HepG2 (cell line): ENCODE results near the gene COL4A2. TPM values are rescaled to one million over a fixed set of nuclear protein-coding genes. Genes with fewer than 3 reads are reported as not detected.

Experiments
- ATAC-seq: fragments of 200-7000 bp; cut with Tn5 transposase; 3 replicates; pipeline ENCODE4 v1.9.1; 2020; ENCODE audit warnings: mild to moderate bottlenecking, moderate library complexity
- BruUV-seq: library from RNA; stranded (reverse); fragments of 400-500 nt; replicated peaks from 2 replicates; lab custom pipeline; 2021; lab: Mats Ljungman, UMichigan
- CTCF ChIA-PET: fragments of 300-600 bp; formaldehyde crosslinking; extraction: SDS; loops from one replicate; lab custom pipeline; 2021; ENCODE audit warnings: low total read pairs, inconsistent platforms, low intra/inter-chr PET ratio; lab: Yijun Ruan, JAX
- POLR2A ChIA-PET: fragments of 350-600 bp; sonication (Branson Sonifier 250); formaldehyde crosslinking; loops from one replicate; lab custom pipeline; 2020; ENCODE audit warnings: antibody characterized with exemption, inconsistent platforms; lab: Yijun Ruan, JAX
- DNase-seq: peaks from one replicate; pipeline ENCODE4 v3.0.0-alpha.2; 2015; ENCODE audit warnings: low spot score
- FAIRE-seq: peaks from 3 replicates; lab custom pipeline; 2011; peaks lifted over from hg19 to GRCh38; lab: Jason Lieb, UNC
- H2AFZ ChIP-seq: one replicate; pipeline ENCODE4 v1.6.1; 2011; ENCODE audit warnings: low read length, inconsistent platforms
- H3K27ac ChIP-seq: fragments of 300-600 bp; 3 replicates; pipeline ENCODE4 v1.8.0; 2011; ENCODE audit warnings: mixed run types, mild to moderate bottlenecking, mixed read lengths, low read length, inconsistent platforms; ENCODE audit not compliant: insufficient read depth; ENCODE audit errors: extremely low read length
- H3K27me3 ChIP-seq, 2 experiments: fragments of 200-600 bp in 1 of 2; 2 replicates in 1 of 2; 3 replicates in 1 of 2; pipeline versions ENCODE4 v1.6.0 to v1.8.0; 2011; ENCODE audit warnings: low read length in 2 of 2, mild to moderate bottlenecking in 2 of 2, moderate library complexity in 2 of 2, inconsistent platforms in 1 of 2; ENCODE audit not compliant: insufficient read depth in 2 of 2, control insufficient read depth in 1 of 2
- H3K36me3 ChIP-seq, 2 experiments: fragments of 200-600 bp in 1 of 2; replicated peaks in 1 of 2; 2 replicates in 1 of 2; 3 replicates in 1 of 2; pipeline versions ENCODE4 v1.5.1 to v1.8.0; 2011; ENCODE audit warnings: low read length in 2 of 2, inconsistent platforms in 1 of 2; ENCODE audit not compliant: insufficient read depth in 2 of 2, control insufficient read depth in 1 of 2
- H3K4me1 ChIP-seq: 2 replicates; pipeline ENCODE4 v1.5.1; 2012; ENCODE audit warnings: low read length, inconsistent platforms; ENCODE audit not compliant: insufficient read depth
- H3K4me2 ChIP-seq: 2 replicates; pipeline ENCODE4 v1.6.0; 2011; ENCODE audit warnings: low read depth, low read length, inconsistent platforms
- H3K4me3 ChIP-seq, 3 experiments: fragments of 200-600 bp in 1 of 3; sonication (generic), shearing (Covaris generic) in 1 of 3; replicated peaks in 1 of 3; 2 replicates each; pipeline ENCODE4 v1.5.1; 2011 to 2016; ENCODE audit warnings: low read length in 3 of 3, inconsistent platforms in 2 of 3, low read depth in 2 of 3, mild to moderate bottlenecking in 2 of 3, control low read depth in 1 of 3, mixed read lengths in 1 of 3; ENCODE audit not compliant: insufficient read depth in 1 of 3
- H3K79me2 ChIP-seq: one replicate; pipeline ENCODE4 v1.6.1; 2011; ENCODE audit warnings: low read length, inconsistent platforms; ENCODE audit not compliant: insufficient read depth
- H3K9ac ChIP-seq: 2 replicates; pipeline ENCODE4 v1.6.0; 2011; ENCODE audit warnings: mild to moderate bottlenecking, low read depth, low read length, inconsistent platforms; ENCODE audit not compliant: insufficient read depth
- H3K9me3 ChIP-seq: 2 replicates; pipeline ENCODE4 v1.5.1; 2012; ENCODE audit warnings: mild to moderate bottlenecking, low read length
- H4K20me1 ChIP-seq: 2 replicates; pipeline ENCODE4 v1.6.0; 2011; ENCODE audit warnings: inconsistent platforms, mild to moderate bottlenecking, low read length, moderate library complexity; ENCODE audit not compliant: insufficient read depth
- ATF4 ChIP-seq, 2 experiments: fragments of 450-650 bp in 1 of 2; sonication (generic) in 1 of 2; formaldehyde crosslinking; IDR thresholded peaks; 2 replicates each; pipeline versions ENCODE4 v1.5.0 to v1.8.0; 2020 to 2022; ENCODE audit warnings: mild to moderate bottlenecking in 1 of 2, missing genetic modification reagents in 1 of 2
- GATAD2A ChIP-seq: IDR thresholded peaks from 2 replicates; pipeline ENCODE4 v1.6.1; 2016
- MAFG ChIP-seq: sonication (generic); formaldehyde crosslinking; IDR thresholded peaks from 2 replicates; pipeline ENCODE4 v1.5.1; 2020; ENCODE audit warnings: mild to moderate bottlenecking, missing genetic modification reagents
- SSRP1 ChIP-seq: IDR thresholded peaks from 2 replicates; pipeline ENCODE4 v1.6.1; 2016; ENCODE audit warnings: control low read depth
- ZNF432 ChIP-seq: sonication (generic); formaldehyde crosslinking; IDR thresholded peaks from 2 replicates; pipeline ENCODE4 v1.5.0; 2020; ENCODE audit warnings: missing genetic modification reagents, mild to moderate bottlenecking, borderline replicate concordance
- ZNF713 ChIP-seq: sonication (generic); formaldehyde crosslinking; IDR thresholded peaks from 2 replicates; pipeline ENCODE4 v1.4.0; 2020; ENCODE audit warnings: mild to moderate bottlenecking, missing genetic modification reagents
- WGBS: methylation state at CpG from one replicate; pipeline ENCODE4 v1.1.6; 2017; ENCODE audit warnings: low lambda C conversion rate; 5-methylcytosine and 5-hydroxymethylcytosine counted together
- in situ Hi-C: cut with HindIII; loops from 2 replicates; pipeline ENCODE4 v1.10.0; 2017; ENCODE audit warnings: low pct_unique_long_range_greater_than_20kb; ENCODE audit not compliant: extremely low pct_ligation_motif_present
- intact Hi-C: fragments of 100-400 bp; cut with micrococcal nuclease; formaldehyde crosslinking; loops from one replicate; pipeline ENCODE4 v1.10.0; 2022; ENCODE audit not compliant: unreplicated experiment
- polyA plus RNA-seq, 8 experiments: library from polyadenylated mRNA; depleted of rRNA in 3 of 8; stranded (reverse) in 7 of 8; unstranded in 1 of 8; fragments of >200 nt; fragmentation: Illumina TruSeq in 4 of 8; extraction: Trizol in 4 of 8; gene quantifications; 2 replicates each; pipeline versions ENCODE4 v1.2.1 to v1.2.3, GENCODE V29; 2011 to 2016; ENCODE audit warnings: low read depth in 4 of 8, missing spikeins in 1 of 8, mixed read lengths in 1 of 8; ENCODE audit not compliant: insufficient read depth in 1 of 8
- total RNA-seq, 5 experiments: library from RNA; depleted of rRNA; stranded (reverse); fragments of >200 nt; fragmentation: Illumina TruSeq; extraction: Trizol; gene quantifications; 2 replicates each; pipeline ENCODE4 v1.2.3, GENCODE V29; 2016; ENCODE audit warnings: low read depth in 1 of 5
- TF ChIP-seq, protein P1 (sequence below): sonication (generic); formaldehyde crosslinking; IDR thresholded peaks from 2 replicates; pipeline ENCODE4 v1.4.0; 2020; ENCODE audit warnings: missing genetic modification reagents, mild to moderate bottlenecking, borderline replicate concordance
- TF ChIP-seq, protein P2 (sequence below), 2 experiments: sonication (generic) in 1 of 2; formaldehyde crosslinking in 1 of 2; IDR thresholded peaks; 2 replicates each; pipeline versions ENCODE4 v1.4.0 to v1.6.1; 2016 to 2020; ENCODE audit warnings: borderline replicate concordance in 1 of 2, low read depth in 1 of 2, mild to moderate bottlenecking in 1 of 2, missing genetic modification reagents in 1 of 2

COL4A2 gene
- total and polyA plus RNA-seq, 2 of the 13 experiments (the other 11 are each of a cell fraction or from before 2014, with no cell fraction given): 0.22 to 1.9 TPM

DNA sequence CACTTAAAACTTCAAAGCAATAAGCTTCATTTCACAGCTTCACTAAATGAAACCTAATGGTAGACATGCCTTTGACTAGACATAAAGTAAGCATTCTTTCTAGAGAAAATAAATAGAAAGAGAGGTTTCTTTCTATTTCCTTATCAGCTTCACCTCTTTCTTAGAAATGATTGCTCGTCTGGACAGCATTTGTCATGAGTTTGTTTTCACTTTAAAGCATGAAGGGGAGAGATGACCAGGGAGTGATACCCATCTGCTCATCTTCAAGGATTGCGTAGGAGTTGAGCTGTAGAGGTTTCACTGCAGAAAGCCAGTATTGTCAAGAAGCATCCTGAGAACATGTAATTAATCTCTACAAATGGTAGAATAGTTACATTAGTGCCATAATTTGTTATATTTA is 61.3 kb downstream of the COL4A2 start:
- ChIA-PET POLR2A (no interaction called here), CTCF (no interaction called here)
- no peaks in the 10 kb centered on the region for H3K79me2 ChIP-seq
- DNase-seq (no peak), FAIRE-seq (no peak), ATAC-seq (no peak)
- in situ Hi-C loops (no loop called here), intact Hi-C loops (no loop called here)
- no peak overlapping the region for H3K4me2 ChIP-seq
- peaks cover 2 to 48% of the 10 kb centered on the region in 2 experiments; a peak in 2 of 5 replicates for H3K27me3 ChIP-seq
- no peak for TF ChIP-seq ZNF713
- TF ChIP-seq ATF4 (CRISPR knock-in tag; IDR thresholded peaks at IDR 0.05): no peak
- TF ChIP-seq GATAD2A: no peak
- TF ChIP-seq ZNF432 (CRISPR knock-in tag): no peak
- TF ChIP-seq MAFG (CRISPR knock-in tag): no peak
- TF ChIP-seq, protein P1, sequence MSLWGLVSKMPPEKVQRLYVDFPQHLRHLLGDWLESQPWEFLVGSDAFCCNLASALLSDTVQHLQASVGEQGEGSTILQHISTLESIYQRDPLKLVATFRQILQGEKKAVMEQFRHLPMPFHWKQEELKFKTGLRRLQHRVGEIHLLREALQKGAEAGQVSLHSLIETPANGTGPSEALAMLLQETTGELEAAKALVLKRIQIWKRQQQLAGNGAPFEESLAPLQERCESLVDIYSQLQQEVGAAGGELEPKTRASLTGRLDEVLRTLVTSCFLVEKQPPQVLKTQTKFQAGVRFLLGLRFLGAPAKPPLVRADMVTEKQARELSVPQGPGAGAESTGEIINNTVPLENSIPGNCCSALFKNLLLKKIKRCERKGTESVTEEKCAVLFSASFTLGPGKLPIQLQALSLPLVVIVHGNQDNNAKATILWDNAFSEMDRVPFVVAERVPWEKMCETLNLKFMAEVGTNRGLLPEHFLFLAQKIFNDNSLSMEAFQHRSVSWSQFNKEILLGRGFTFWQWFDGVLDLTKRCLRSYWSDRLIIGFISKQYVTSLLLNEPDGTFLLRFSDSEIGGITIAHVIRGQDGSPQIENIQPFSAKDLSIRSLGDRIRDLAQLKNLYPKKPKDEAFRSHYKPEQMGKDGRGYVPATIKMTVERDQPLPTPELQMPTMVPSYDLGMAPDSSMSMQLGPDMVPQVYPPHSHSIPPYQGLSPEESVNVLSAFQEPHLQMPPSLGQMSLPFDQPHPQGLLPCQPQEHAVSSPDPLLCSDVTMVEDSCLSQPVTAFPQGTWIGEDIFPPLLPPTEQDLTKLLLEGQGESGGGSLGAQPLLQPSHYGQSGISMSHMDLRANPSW (CRISPR knock-in tag): no peak
- TF ChIP-seq, protein P2, sequence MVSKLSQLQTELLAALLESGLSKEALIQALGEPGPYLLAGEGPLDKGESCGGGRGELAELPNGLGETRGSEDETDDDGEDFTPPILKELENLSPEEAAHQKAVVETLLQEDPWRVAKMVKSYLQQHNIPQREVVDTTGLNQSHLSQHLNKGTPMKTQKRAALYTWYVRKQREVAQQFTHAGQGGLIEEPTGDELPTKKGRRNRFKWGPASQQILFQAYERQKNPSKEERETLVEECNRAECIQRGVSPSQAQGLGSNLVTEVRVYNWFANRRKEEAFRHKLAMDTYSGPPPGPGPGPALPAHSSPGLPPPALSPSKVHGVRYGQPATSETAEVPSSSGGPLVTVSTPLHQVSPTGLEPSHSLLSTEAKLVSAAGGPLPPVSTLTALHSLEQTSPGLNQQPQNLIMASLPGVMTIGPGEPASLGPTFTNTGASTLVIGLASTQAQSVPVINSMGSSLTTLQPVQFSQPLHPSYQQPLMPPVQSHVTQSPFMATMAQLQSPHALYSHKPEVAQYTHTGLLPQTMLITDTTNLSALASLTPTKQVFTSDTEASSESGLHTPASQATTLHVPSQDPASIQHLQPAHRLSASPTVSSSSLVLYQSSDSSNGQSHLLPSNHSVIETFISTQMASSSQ (IDR thresholded peaks at IDR 0.05; ENCODE audit: low read depth): no peak
- TF ChIP-seq, protein P2 (CRISPR knock-in tag; IDR thresholded peaks at IDR 0.05; ENCODE audit: borderline replicate concordance): no peak
- TF ChIP-seq SSRP1 (CRISPR knock-in tag): no peak
- H3K9ac ChIP-seq: no peak overlapping the region
- H3K36me3 ChIP-seq: no peaks in the 10 kb centered on the region
- H3K27ac ChIP-seq: no peak overlapping the region
- H2AFZ ChIP-seq: no peak overlapping the region
- no peaks in the 10 kb centered on the region for H3K9me3 ChIP-seq
- H3K4me3 ChIP-seq: no peak overlapping the region
- H3K4me1 ChIP-seq: no peaks in the 10 kb centered on the region
- H4K20me1 ChIP-seq: no peaks in the 10 kb centered on the region
- no TSS peak for BruUV-seq
- 43% methylated on average over 2 of the region's 2 CpGs for WGBS
